ENCODE data around the gene PLA2G6. TPM values are rescaled to one million over a fixed set of nuclear protein-coding genes. Genes with fewer than 3 reads are reported as not detected.

Gene PLA2G6
- total RNA-seq, 1 donor from 2014 or later: 22.5 TPM

DNA sequence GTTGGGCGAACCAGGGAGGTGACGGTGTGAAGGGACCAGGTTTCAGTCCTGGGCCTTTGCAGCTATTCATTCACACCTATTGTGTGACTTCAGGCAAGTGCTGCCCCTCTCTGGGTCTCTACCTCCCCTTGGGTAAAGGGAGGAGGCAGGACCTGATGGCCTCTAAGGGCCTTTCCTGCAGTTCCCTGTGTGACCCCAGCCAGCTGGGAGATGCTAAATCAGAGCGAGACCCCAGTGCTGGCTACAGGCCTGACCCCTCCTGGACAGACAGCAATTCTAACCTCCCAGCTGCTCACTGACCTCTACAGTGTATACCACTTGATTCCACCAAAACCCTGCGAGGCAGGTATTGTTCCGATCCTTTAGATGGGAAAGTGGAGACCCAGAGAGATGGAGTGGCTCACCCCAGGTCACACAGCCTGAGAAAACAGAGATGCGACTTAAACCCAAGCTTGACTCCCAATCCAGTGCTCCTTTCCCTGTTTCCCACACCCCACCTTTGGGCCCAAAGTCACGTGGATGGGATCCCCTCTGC lies 26.3 kb upstream of the PLA2G6 start:
- DNase-seq (ENCODE audit: low spot score): no peak

GRCh38 chr22:38205261-38206128 lies 23.9 kb upstream of the PLA2G6 start:
- peaks cover 3% of the 10 kb centered on the region for H3K36me3 Mint-ChIP-seq (ENCODE audit: low read depth, unreplicated experiment)
- H3K27ac Mint-ChIP-seq (ENCODE audit: unreplicated experiment): no peak overlapping the region
- H3K9me3 Mint-ChIP-seq (ENCODE audit: unreplicated experiment): no peaks in the 10 kb centered on the region
- peaks cover 25% of the 10 kb centered on the region for H3K4me1 Mint-ChIP-seq (ENCODE audit: unreplicated experiment)
- DNase-seq (ENCODE audit: low spot score): no peak
- H3K27me3 Mint-ChIP-seq (ENCODE audit: unreplicated experiment): peaks cover 17% of the 10 kb centered on the region
- TF ChIP-seq CTCF (IDR thresholded peaks at IDR 0.05; ENCODE audit: unreplicated experiment): no peak
- peak overlapping the region; percentile 3 for H3K4me3 Mint-ChIP-seq (ENCODE audit: unreplicated experiment)

More for the DNA sequence above, 26.3 kb upstream of the PLA2G6 start:
- Mint-ChIP-seq H3K4me1 (ENCODE audit: unreplicated experiment) (peaks cover 15% of the 10 kb centered on the region), H3K27ac (ENCODE audit: unreplicated experiment) (no peak overlapping the region), H3K4me3 (ENCODE audit: unreplicated experiment) (no peak overlapping the region), H3K36me3 (ENCODE audit: low read depth, unreplicated experiment) (peaks cover 3% of the 10 kb centered on the region), H3K9me3 (ENCODE audit: unreplicated experiment) (no peaks in the 10 kb centered on the region), H3K27me3 (ENCODE audit: unreplicated experiment) (peaks cover 12% of the 10 kb centered on the region)
- no peak for TF ChIP-seq CTCF (IDR thresholded peaks at IDR 0.05; ENCODE audit: unreplicated experiment)

DNA sequence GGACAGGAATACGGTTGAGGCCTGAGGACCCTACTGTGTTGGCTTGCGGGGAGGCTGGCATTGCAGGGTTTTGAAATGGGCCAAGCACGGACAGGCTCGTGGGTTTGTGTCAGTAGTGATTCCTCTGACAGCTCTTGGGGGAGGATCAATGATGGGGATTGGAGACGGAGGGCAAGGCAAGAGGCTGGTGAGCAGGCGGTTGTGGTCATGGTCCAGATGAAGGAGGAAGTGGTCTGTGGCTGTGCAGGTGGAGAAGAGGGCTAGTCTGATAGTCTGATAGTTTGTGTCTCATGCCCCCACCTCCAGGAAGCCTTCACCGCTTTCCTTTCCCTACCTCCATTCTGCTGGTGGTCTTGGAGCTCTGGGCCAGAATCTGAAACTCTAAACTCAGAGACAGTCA lies 23.2 kb upstream of the PLA2G6 start:
- peak overlapping the region; percentile 75 for H3K4me3 Mint-ChIP-seq (ENCODE audit: unreplicated experiment)
- peaks cover 2% of the 10 kb centered on the region for H3K36me3 Mint-ChIP-seq (ENCODE audit: low read depth, unreplicated experiment)
- H3K27me3 Mint-ChIP-seq (ENCODE audit: unreplicated experiment): peaks cover 16% of the 10 kb centered on the region
- TF ChIP-seq CTCF (IDR thresholded peaks at IDR 0.05; ENCODE audit: unreplicated experiment): no peak
- H3K27ac Mint-ChIP-seq (ENCODE audit: unreplicated experiment): peak overlapping the region; percentile 57
- DNase-seq (ENCODE audit: low spot score): no peak
- no peaks in the 10 kb centered on the region for H3K9me3 Mint-ChIP-seq (ENCODE audit: unreplicated experiment)
- H3K4me1 Mint-ChIP-seq (ENCODE audit: unreplicated experiment): peaks cover 23% of the 10 kb centered on the region

- Mint-ChIP-seq H3K9me3 (ENCODE audit: unreplicated experiment) (no peaks in the 10 kb centered on the region), H3K27me3 (ENCODE audit: unreplicated experiment) (peaks cover 17% of the 10 kb centered on the region), H3K36me3 (ENCODE audit: low read depth, unreplicated experiment) (no peaks in the 10 kb centered on the region), H3K4me1 (ENCODE audit: unreplicated experiment) (peaks cover 23% of the 10 kb centered on the region), H3K27ac (ENCODE audit: unreplicated experiment) (no peak overlapping the region), H3K4me3 (ENCODE audit: unreplicated experiment) (peak overlapping the region; percentile 70)
- no peak for TF ChIP-seq CTCF (IDR thresholded peaks at IDR 0.05; ENCODE audit: unreplicated experiment)
- DNase-seq (ENCODE audit: low spot score): no peak
These were observed 22.4 kb upstream of the PLA2G6 start for GRCh38 chr22:38203855-38204514.
